ELR (cell line): ENCODE data around the gene CNEP1R1.

Experiments used
- DNase-seq: peaks from one replicate; pipeline ENCODE4 v3.0.0-alpha.2; 2015; ENCODE audit warnings: low read depth

Gene CNEP1R1

DNA sequence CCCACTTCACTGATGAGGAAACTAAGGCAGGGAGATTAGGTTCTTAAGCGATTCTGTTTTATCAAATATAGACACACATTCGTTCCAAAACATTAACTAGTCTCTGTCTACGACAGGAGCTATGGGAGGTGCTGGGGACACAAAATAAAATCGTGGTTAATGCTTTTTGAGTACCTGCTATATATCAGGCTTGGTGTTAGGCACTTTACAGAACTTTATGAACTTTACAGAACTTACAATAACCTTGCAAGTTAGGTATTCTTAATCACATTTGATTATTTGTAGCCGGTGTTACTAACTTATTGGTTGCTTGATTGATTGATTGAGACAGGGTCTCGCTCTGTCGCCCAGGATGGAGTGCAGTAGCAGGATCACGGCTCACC lies 40.2 kb downstream of the CNEP1R1 start:
- no peak for DNase-seq

DNA sequence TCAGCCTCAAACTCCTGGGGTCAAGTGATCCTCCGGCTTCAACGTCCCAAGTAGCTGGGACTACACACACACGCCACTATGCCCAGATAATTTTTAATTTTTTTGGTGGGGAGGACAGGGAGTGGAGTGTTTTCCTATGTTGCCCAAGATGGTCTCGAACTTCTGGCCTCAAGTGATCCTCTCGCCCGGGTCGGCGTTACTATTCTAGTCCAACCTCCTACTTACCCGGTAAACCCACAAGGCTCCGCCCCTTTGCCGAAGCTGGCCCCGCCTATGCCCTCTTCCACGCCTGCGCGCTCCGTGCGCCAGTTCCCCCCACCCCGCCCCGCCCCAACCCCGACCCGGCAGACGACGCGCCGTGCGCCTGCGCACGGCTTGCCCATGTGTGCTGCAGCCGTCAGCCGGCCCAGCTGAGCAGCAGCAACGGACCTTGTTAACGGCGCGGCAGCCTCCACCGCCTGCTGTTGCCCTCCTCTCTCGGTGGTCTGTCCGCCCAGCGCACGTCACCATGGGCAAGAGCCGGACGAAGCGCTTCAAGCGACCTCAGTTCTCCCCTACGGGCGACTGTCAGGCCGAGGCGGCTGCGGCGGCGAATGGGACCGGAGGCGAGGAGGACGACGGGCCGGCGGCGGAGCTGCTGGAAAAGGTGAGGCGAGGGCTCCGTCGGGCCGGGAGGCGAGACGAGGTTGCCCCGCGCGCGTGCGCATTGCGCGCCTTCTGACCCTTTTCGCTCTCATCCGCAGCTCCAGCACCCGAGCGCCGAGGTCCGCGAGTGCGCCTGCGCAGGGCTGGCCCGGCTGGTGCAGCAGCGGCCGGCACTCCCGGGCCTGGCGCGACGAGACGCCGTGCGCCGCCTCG lies 40.8 kb downstream of the CNEP1R1 start, which contains the start of gene HEATR3:
Gene HEATR3 (plus strand): TSS at position 347 of the 858 bp plus-strand sequence. CDS start 162 bp downstream, at position 509.
- DNase-seq: peak; percentile 92

DNA sequence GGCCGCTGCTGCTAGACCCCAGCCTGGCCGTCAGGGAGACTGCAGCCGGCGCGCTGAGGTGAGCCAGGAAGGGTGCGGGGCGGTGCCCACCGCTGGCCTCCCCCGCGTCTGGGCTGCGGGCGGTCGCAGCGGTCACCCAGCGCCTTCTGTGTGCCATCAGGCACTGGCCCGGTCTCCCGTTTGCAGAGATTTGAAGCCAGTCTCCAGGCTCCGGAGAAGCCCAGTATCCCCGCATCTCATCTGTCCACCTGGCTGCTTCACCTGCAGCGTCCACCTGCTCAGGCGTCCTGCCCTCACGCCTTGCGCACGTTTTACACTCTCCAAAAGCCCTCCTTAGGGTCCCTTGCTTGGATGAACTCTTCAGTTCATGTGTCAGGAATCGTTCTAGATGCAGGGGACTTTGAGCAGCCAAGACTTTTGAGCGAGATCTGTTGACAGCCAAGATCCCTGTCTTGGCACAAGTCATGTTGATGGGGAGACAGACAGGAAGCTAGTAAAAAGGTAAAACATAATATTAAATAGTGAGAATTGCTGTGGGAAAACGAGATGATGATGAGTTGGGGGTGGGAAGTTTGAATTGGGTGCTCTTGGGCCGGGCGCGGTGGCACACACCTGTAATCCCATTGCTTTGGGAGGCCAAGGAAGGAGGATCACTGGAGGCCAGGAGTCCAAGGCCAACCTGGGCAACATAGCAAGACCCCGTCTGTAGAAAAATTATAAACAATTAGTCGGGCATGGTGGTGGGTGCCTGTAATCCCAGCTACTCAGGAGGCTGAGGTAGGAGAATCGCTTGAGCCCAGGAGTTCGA lies 41.7 kb downstream of the CNEP1R1 start:
- DNase-seq: peak; percentile 15

DNA sequence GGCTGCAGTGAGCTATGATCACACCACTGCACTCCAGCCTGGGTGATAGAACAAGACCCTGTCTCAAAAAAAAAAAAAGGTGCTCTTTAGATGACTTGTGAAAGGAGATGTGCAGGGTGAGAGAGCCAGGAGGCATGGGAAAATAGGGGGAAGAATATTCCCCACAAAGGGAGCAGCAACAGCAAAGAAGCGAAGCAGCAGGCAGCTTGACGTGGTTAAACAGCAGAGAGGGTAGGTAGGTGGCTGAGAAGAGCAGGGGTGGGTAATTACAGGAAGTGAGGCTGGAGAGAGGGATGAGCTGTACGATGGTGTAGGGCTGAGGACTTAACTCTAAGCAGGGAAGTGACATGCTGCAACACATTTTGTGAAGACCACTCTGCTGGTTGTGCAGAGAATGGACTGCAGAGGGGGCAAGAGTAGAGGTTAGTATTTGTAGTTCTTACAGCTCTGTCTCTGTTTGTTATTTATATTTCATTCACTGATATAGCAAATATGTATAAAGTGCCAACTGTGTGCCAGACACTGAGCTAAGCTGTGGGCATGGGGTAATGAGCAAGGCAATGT lies 42.3 kb downstream of the CNEP1R1 start:
- peak; percentile 77 for DNase-seq

DNA sequence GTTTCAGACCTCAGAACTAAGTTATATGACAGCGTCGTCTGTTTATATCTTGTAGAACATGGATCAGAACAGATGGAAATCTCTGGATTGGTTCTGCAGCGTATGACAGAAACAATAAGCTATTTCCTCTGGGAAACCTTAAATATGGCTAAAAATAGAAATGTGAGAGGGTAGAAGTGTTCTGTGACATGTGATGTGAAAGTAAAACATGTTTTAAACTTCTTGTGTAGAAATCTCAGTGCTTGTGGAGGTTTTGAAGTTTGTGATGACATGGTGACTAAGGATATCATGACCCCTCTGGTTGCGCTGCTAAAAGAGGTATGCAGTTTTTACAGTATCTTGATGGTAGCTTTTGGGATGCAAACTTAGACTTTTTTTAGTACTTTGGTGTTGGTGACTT lies 43.5 kb downstream of the CNEP1R1 start:
- peak; percentile 4 for DNase-seq

DNA sequence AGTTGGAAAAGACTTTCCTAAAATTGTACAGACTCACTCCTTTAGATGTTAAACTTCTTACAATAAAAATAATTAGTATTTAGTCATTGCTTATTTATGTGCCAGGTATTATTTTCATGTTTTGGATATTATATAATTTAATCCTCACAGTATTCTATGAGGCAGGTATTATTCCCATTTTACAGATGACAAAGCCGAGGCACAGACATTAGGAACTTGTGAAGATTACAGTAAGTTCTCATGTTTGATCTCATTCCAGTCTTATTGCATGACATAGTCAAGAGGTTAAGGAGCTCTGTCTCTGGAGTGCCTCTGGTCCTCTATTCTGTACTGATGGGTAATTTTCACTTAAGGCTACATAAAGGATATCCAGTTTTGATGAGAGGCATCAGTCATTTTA lies 44.0 kb downstream of the CNEP1R1 start:
- no peak for DNase-seq

DNA sequence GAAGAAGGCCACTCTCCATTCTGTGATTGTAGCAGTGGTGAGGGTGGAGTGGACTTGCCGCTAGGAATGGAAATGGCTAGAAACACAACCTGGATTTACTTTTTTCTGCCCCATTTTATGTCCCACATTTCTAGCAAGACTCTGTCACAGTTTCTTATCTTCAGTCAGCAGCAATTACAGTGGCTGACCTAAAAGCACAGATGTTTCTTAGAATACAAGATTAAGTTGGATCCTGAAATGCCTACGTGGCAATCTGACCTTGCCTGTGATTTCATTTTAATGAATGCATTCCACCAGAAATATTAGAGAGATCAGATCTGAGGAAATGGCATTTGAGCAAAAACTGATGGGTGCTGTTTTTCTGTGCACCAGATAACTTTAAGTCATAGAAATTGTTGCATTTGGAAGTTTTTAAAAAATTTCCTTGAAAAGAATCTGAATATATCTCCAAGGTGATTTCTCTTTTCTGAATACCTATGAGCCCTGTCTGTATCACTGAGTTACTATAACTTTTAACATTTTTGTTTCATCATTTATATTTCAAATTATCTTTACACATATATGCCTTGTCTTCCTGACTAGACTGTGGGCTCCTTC lies 46.1 kb downstream of the CNEP1R1 start:
- DNase-seq: no peak

DNA sequence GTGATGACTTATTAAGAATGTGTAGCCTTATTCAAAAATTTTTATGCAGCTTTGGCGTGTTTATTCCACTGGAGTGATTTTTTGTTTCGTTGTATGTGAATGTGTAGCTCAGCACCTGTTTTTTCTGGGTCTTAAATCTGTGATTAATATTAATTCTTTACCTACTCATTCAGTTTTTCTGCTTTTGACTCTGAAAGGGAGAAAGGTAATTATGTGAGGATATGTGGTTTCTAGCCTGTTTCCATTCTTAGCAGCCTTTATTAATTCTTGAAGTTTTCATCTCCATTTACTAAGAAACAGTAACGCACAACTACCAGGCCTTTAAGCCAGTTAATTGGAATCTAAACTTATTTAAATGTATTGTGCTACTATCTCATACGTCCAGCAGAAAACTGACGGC lies 47.7 kb downstream of the CNEP1R1 start:
- no peak for DNase-seq

DNA sequence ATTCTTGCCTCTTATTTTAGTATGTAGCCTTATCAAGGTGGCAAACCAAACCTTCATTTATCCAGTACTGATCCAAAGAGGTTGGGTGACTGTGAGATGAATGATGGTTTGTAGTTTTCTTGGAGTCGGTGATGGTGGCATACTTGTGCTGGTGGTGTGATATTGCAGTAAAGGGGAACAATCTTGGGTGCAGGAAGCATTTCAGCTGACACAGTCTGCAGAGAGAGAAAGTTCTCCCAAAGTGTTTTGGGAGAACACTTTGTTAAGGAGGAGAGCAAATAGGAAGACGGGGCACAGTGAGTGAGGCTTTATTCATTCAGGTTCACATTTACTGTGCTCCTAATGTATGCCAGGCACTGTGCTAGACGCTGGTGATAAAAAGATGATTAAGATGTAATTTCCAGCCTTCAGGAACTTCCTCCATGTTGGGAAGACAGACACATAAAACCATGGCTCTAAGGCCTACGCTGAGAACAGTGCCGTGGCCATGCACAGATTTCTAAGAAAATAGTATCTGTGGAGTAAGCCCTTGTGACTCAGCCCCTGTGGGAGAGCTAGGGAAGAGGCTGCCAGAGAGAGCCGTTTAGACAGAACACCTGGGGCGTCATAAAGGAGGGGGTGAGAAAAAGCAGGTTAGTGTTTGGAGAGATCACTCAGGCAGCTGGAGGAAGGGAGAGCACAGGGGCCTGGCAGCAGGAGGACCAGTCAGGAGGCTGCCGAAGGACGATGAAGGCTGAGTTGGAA lies 54.5 kb downstream of the CNEP1R1 start:
- no peak for DNase-seq

DNA sequence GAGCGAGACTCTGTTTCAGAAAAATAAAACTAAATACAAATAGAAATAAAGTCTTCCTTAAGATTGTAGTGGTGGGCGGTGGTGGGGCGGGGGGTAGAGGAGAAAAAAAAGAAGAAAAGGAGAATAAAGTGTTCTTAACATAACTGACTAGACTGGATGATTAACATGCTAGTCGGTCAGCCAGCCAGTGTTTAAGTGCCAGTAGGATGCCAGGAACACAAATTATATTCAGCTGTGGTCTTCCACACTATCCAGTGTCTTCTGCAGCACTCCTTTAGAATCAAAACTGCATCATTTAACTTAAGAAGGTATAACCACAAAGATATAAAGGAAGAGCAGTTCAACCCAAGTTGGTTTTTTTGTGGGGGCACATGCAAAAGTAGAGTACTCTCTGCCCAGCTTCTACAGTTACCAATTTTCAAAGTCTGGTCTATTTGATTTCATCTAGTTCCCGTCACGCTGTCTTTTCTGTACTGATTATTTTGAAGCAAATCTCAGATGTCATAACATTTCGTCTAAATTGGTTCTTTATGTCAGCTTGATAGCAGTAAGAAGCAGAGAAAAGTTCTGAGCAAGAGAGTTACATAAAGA lies 56.5 kb downstream of the CNEP1R1 start:
- no peak for DNase-seq

DNA sequence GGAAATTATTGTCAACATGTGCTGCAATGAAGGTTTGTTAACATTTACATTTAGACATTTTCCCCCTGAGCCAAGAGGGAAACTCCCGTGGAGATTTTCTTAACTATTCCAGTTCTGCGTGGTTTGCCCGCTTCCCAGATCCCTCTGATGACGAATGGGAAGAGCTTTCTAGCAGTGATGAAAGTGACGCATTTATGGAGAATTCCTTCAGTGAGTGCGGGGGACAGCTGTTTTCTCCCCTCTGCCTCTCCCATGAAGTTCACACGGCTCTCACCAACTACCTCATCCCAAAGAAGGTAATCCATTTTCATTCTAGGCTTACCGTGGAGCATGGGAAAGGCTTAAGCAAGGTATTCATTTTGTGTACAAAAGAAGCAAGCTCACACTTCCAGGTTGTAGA lies 59.0 kb downstream of the CNEP1R1 start:
- no peak for DNase-seq

DNA sequence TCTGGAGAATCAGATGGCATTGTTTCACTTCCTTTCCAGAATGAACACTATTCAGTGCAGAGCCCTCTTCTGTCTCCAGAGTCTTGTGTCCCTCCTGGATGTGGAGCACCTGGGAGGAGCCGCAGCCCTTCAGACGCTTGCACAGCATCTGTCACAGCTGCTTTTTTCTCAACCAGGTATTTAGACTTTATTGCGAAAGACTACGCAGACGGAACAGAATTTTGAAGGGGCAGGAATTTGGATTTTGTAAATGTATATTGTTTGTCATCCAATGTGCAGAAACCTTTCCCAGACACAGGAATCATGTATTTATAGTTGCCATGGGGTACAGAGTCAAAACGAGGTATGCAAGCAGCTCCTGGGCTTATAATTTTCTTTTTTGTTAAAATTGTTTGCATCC lies 61.2 kb downstream of the CNEP1R1 start:
- DNase-seq: no peak
